NCI-H146 treated with DMSO at 0.1 percent for 48 hours (cell line): ENCODE measurements around the gene NCKAP5.

Source experiments
- DNase-seq: peaks from one replicate; lab custom pipeline; 2025; ENCODE audit not compliant: unreplicated experiment; lab: John Stamatoyannopoulos, UW

NCKAP5 gene

DNA sequence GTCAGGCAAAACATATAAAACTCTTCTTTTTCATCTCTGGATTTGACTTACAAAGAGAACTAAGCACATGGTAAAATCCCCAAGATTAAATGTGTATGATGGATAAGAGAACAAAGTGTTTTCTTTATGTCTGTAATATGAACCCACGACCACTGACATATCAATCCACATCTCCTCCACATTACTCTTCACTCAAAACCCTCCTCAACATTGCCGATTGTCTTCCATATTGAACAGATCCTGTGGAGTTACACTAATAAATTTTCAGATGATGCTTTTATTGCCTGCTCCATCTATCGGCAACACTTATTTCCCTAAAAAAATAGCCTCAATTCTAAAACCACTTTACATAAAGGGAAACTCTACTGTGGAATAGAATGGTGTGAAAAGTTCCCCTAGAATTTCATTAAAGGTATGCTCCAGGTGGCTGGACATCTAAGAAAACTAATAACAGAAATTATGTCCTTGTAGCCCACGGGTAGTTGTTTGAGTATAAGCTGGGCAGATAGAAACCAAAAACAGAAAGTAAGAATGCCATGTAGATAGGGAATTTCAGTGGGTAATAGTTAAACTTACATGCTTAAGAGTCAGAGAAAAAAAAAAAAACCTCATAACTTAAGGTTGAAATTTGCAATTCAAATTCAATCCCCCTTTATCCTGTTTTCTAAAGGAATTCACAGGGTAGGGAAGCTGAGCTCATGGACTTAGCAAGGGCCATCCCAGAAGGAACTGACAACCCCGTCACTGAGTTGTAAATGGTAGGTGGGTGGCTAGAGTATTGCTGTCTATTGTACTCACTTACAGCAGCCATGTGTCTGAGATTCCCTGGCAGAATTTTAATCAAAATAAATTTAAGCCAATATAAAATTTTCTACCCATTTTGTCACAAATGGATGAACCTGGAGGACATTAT is 592.8 kb downstream of the NCKAP5 start:
- DNase-seq = no peak

DNA sequence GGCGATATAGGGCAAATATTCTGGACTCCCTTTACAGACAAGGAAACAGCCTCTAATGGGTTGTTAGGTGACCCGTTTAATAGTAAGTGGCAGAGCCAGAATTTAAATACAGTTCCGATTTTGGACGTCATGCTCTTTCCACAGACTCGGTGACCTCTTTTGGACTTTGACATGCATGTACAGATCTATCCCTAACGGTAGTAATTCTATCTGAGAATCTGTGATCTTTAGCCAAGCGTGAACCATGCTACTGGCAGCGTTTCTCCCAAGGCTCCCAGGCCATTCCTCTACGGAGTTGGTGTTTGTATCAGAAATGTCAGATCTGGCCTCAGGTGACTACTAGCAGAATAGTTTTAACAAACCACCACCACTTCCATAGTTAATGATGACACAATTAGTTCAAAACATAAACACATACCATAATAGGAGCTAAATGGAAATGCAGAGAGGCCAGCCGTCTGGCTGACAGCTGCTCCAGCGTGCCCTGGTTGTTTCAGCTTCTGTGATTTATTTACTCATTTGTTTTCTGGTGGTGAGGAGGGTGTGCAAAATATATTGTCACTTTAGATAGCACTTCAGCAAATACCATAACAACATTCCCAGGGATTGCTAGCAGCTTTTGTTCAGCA is 593.7 kb downstream of the NCKAP5 start:
- DNase-seq = no peak

GRCh38 chr2:132971310-132972061 is 596.8 kb downstream of the NCKAP5 start:
- DNase-seq = no peak

DNA sequence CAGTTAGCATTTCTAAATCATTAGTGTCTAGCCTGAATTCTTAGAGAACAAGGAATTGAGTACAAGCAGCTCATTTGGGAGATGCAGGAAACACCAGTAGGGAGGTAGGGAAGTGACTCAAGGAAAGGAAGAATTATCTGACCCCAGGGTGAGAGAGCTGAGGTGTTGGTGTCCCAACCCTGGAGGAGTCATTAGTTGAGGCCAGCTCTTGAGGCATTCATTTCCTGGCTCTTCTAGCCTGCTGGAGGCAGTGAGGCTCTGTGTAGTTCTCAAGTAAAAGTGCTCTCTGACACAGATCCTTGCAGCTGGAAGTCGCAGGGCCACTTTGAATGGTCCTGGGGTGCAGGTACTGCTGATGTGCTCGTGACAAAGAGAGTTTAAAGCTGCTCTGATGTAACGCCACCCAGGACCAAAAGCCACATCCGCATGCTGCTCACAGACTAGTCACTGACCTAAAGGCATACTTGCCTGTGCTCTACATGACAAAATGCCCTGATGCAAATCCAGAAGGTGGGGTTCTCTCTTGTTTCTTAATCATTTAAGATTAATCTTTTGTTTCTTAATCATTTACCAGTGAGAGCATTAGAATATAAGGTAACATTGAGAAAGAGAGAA is 598.8 kb downstream of the NCKAP5 start:
- DNase-seq = no peak

DNA sequence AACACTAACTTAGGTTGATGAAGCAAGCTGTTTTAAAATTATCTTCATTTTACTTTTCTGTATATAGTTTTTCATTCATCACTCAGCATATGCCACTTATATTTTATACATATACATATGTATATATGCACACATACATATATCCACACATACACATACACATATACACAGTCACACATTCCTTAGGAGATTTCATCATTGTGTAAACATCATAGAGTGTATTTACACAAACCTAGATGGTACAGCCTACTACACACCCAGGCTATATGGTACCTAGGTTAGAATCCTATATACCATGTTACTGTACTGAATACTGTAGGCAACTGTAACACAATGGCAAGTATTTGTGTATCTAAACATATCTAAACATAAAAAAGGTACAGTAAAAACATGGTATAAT is 602.8 kb downstream of the NCKAP5 start:
- DNase-seq = no peak

GRCh38 chr2:132963161-132963560 is 605.1 kb downstream of the NCKAP5 start:
- no peak for DNase-seq

GRCh38 chr2:132958887-132959286 is 609.4 kb downstream of the NCKAP5 start:
- DNase-seq = no peak

DNA sequence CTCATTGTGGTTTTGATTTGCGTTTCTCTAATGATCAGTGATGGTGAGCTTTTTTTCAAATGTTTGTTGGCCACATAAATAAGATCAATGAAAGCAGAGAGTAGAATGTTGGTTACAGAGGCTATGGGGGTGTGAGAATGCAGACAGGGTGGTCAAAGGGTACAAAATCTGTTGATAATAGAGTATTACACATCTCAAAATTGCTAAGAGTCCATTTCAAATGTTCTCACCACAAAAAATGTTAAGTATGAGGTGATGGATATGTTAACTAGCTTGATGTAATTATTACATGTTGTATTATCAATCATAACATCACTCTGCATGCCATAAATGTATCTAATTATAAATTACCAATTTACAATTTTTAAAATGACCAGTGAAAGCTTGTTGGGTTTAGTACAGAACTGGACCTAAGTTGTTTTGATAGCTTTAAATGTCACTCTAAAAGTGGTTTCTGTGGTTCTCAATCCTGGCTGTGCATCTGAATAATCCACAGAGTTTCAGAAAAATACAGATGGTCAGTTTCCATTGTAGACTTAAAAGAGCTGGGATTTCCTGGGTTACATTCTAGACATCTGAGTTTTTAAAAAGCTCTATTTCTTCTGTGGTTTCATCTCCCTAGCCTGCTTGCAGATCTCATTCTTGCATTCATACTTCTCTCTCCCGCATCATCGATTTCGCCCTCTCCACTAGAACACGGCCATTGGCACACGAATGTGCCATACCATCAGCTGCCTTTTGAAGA is 612.2 kb downstream of the NCKAP5 start:
- no peak for DNase-seq

DNA sequence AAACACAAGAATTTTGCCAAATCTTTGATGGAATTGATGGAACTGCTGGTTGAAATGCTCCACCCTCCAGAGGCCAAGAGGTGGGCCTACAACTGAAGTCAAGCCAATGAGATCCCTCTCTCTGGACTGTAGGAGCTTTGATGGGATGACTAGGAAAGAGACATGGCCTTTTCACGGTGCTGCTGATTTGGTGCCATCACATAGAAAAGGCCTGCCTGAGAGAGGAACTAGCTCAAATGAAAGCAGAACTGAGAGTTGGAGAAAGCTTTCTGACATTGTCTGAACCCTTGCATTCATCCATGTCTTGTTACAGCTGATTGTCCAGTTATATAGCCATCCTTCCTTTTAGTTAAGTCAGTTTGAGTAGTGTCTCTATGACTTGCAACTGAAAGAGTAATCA is 614.5 kb downstream of the NCKAP5 start:
- DNase-seq = no peak

GRCh38 chr2:132951008-132951714 is 617.1 kb downstream of the NCKAP5 start:
- DNase-seq = no peak

DNA sequence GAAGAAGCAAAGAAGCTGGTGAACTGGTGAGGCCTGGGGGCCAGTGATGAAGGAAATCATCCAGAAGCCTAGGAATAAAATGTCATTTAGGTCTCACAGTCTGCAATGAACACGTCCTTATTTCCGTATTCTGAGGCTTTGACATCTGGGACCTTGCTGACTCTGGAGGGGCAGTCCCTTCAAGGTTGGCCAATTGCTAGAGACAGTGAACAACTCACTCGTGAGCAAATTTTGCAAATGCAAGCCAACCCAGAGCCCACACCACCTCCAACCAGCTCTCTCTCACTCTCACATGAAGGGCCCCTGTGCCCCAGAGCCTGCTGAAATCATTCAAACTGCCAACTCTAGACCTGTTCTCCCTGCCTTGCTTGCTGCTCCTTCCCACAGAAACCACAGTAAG is 619.2 kb downstream of the NCKAP5 start:
- DNase-seq = no peak

- DNase-seq = no peak
These were observed 620.1 kb downstream of the NCKAP5 start for GRCh38 chr2:132948211-132948610.

DNA sequence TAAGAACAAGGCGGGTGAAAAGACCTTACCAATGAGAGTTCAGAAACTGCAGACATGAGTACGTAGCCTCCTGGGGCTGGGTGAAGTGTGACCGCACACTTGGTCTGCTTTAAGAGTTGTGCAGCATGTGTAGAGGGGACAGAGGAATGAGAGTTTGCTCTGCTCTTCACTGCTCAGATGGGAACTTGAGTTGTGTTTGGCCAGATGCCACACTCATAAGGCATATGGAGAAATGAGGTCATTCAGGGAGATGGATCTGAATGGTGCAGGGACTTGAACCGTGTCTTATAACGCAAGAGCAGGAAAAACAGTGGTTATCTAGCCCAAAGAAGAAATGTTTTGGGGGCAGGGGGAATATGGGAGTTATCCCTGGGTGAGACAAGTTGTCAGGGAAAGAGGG is 624.4 kb downstream of the NCKAP5 start:
- DNase-seq = no peak

- no peak for DNase-seq
These were observed 626.8 kb downstream of the NCKAP5 start for GRCh38 chr2:132941296-132942020.

DNA sequence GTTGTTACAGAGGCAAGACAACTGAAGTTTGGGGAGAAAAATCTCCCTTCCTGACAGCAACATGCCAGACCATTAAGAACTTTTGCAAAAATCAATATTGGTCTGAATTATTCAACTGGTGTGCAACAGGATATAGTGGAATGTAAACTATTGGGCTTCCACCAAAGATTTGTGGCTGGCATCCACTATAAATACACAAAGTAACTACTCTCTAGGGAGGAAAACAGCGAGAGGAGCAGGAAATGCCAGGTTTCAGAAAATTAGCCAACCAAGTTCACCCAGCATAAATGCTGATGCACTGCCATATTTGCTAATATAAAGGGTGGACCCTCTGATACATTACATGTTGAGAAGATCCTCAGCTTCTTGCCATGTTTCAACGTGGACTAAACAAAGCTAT is 630.6 kb downstream of the NCKAP5 start:
- no peak for DNase-seq

DNA sequence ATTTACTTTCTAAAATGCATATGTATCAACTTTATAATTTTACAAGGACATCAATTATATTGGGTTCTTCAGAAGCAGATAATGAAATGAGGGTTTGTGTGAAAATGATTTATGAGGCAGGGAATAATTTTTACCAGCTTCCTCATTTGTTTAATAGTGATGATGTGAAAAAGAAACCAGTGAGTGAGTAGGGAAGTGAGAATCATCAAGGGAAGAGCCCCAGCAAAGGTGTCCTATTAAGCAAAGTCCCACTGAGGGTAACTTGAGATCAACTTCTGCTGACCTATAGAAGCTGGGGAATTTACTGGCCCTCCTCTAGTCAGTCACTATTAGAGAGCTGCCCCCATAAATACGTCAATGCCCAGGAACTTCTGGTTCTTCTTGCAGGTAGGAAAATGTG is 631.5 kb downstream of the NCKAP5 start:
- DNase-seq = no peak

DNA sequence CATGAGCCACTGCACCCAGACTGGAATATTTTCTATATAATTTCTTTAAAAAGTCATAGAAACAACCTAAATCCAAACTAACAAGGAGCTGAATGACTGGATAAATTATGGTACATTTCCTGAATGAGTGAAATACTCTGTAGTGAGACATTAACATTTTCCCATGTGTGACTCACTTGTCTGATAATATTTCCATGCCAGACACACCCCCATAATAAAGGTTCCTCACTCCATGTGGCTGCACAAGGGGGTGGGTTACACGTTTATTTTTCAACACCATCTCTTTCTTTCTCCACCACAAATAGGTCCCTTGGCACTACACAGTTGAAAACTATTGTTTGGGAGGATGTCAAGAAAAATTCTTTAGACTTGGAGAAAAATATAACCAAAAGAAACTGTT is 632.0 kb downstream of the NCKAP5 start:
- no peak for DNase-seq

DNA sequence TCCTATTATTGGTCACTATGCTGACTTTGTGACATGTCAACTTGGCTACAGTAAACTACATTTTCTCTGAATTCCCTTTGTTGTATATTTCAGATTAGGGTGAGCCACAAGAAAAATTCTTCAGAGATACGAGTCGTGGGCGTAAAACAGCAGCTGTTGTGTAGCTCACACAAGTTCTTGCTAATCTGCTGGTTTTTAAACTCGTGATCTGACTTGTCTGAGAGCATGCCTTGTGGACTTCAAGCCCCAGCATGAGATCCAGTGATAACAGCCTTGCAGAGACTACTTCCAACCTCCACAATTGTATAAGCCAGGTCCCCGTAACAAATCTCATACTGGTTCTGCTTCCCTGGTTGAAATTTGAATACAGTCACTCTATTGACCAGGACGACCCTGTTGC is 638.5 kb downstream of the NCKAP5 start:
- DNase-seq = no peak

- DNase-seq = no peak
These were observed 644.5 kb downstream of the NCKAP5 start for GRCh38 chr2:132923787-132924186.
